ENCODE results near the gene LFNG. TPM values are rescaled to one million over a fixed set of nuclear protein-coding genes. Genes with fewer than 3 reads are reported as not detected.

Gene LFNG
- total RNA-seq, 1 experiment from 2014 or later = 21.3 TPM

DNA sequence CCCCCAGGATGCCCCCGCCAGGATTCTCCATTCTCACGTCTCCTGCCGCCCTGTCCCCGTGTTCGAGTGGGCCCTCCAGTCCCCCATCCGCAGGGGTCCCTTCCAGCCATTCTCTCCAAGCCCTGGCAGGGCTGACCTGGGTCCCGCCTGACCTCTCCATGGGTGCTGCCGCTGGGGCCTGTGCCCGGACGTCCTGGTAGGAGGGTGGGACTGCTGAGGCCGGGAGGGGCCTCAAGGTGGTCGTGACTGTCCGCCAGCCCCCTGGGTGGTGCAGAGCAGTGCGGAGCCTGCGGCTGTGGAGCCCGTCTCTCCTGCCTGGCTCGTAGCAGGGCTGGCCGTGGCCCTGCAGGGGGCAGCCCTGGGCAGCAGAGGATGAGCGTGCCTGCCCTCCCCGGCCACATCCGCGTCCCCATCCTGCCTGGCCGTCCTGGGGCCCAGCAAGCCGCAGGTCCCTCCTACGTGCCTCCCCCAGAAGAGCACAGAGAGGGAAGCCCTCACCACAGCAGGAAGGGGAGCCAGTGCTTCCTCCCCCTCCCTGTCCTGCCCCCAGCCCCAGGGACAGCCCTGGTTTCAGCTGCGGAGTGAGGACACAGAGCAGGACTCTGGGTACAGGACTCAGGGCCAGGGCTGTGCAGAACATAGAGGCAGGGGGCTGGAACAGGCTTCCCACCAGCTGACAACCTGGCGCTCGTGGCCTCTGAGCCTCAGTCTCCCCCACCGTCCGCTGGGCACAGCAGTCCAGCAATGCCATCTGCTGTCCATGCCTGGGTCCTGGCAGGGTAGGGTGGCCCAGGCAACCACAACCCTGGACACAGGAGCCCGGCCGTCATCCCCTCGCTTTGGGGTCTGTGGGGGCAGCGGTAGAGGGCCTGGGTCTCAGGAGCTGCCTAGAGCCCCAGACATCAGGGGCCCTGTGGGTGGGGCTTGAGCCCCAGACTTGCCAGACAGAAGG, 41.9 kb upstream of the LFNG start:
- no peak overlapping the region for H3K27ac ChIP-seq
- no peaks in the 10 kb centered on the region for H4K20me1 ChIP-seq (ENCODE audit: insufficient read depth)
- no peaks in the 10 kb centered on the region for H3K36me3 ChIP-seq (ENCODE audit: low read depth)
- H3K9me2 ChIP-seq (ENCODE audit: insufficient read depth) = no peaks in the 10 kb centered on the region
- H3K9me3 ChIP-seq (ENCODE audit: insufficient read depth, low read depth) = no peaks in the 10 kb centered on the region; the same call in 1 of the 2 replicates
- no peaks in the 10 kb centered on the region for H3K79me2 ChIP-seq (ENCODE audit: low read depth)
- TF ChIP-seq, protein P1, sequence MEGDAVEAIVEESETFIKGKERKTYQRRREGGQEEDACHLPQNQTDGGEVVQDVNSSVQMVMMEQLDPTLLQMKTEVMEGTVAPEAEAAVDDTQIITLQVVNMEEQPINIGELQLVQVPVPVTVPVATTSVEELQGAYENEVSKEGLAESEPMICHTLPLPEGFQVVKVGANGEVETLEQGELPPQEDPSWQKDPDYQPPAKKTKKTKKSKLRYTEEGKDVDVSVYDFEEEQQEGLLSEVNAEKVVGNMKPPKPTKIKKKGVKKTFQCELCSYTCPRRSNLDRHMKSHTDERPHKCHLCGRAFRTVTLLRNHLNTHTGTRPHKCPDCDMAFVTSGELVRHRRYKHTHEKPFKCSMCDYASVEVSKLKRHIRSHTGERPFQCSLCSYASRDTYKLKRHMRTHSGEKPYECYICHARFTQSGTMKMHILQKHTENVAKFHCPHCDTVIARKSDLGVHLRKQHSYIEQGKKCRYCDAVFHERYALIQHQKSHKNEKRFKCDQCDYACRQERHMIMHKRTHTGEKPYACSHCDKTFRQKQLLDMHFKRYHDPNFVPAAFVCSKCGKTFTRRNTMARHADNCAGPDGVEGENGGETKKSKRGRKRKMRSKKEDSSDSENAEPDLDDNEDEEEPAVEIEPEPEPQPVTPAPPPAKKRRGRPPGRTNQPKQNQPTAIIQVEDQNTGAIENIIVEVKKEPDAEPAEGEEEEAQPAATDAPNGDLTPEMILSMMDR (conservative IDR thresholded peaks at IDR 0.05) = peak; percentile 87
- TF ChIP-seq EZH2 (IDR thresholded peaks at IDR 0.05; ENCODE audit: low read depth) = no peak
- H3K4me3 ChIP-seq = no peak overlapping the region
- H3K4me2 ChIP-seq = peak overlapping the region; percentile 52
- POLR2A ChIA-PET (ENCODE audit: unreplicated experiment) = no interaction called here
- intact Hi-C loops (cut with micrococcal nuclease; ENCODE audit: unreplicated experiment) = loop anchor here (1.0 to 5.0 kb wide), 4 partner anchors 45 to 232 kb away; partner anchors contain the start of genes BRAT1 and IQCE
- H3K27me3 ChIP-seq (ENCODE audit: insufficient read depth, low read depth) = peaks cover 3% of the 10 kb centered on the region; the same call in 1 of the 2 replicates
- peak in 1 of 2 experiments; percentile 76 for DNase-seq
- H2AFZ ChIP-seq = no peak overlapping the region
- peaks cover 12% of the 10 kb centered on the region; the same call in 1 of the 2 replicates for H3F3A ChIP-seq (ENCODE audit: insufficient read depth, low read depth)
- BruUV-seq (replicated peaks) = no TSS peak
- CTCF ChIA-PET = interaction anchor here (0.6 kb wide), 1 partner anchor 774 kb away, joined by 9 read pairs; no protein-coding TSS in a partner anchor
- H3K4me1 ChIP-seq (replicated peaks; ENCODE audit: insufficient read depth) = peaks cover 8% of the 10 kb centered on the region; the same call in 1 of the 2 replicates

GRCh38 chr7:2478399-2478785, 41.2 kb upstream of the LFNG start:
- Histone ChIP-seq H3K9me3 (ENCODE audit: insufficient read depth, low read depth) (no peaks in the 10 kb centered on the region; the same call in 1 of the 2 replicates), H2AFZ (no peak overlapping the region), H3K4me1 (replicated peaks; ENCODE audit: insufficient read depth) (peaks cover 8% of the 10 kb centered on the region; the same call in 1 of the 2 replicates), H3K4me3 (no peak overlapping the region), H3K9me2 (ENCODE audit: insufficient read depth) (no peaks in the 10 kb centered on the region), H3K27ac (no peak overlapping the region), H3K27me3 (ENCODE audit: insufficient read depth, low read depth) (peaks cover 3% of the 10 kb centered on the region; the same call in 1 of the 2 replicates), H4K20me1 (ENCODE audit: insufficient read depth) (no peaks in the 10 kb centered on the region), H3K36me3 (ENCODE audit: low read depth) (no peaks in the 10 kb centered on the region), H3K4me2 (no peak overlapping the region), H3F3A (ENCODE audit: insufficient read depth, low read depth) (peaks cover 5% of the 10 kb centered on the region; the same call in 1 of the 2 replicates), H3K79me2 (ENCODE audit: low read depth) (no peaks in the 10 kb centered on the region)
- no TSS peak for BruUV-seq (replicated peaks)
- TF ChIP-seq, protein P1 (conservative IDR thresholded peaks at IDR 0.05) = no peak
- no peak for TF ChIP-seq EZH2 (IDR thresholded peaks at IDR 0.05; ENCODE audit: low read depth)
- intact Hi-C loops (cut with micrococcal nuclease; ENCODE audit: unreplicated experiment) = loop anchor here (5.0 kb wide), 2 partner anchors 44 to 79 kb away; partner anchors contain the start of genes BRAT1 and IQCE
- ChIA-PET POLR2A (ENCODE audit: unreplicated experiment) (no interaction called here), CTCF (interaction anchor here (0.5 kb wide), 1 partner anchor 87 kb away, joined by 3 read pairs; no protein-coding TSS in a partner anchor)
- DNase-seq = peak; percentile 57 to 61

DNA sequence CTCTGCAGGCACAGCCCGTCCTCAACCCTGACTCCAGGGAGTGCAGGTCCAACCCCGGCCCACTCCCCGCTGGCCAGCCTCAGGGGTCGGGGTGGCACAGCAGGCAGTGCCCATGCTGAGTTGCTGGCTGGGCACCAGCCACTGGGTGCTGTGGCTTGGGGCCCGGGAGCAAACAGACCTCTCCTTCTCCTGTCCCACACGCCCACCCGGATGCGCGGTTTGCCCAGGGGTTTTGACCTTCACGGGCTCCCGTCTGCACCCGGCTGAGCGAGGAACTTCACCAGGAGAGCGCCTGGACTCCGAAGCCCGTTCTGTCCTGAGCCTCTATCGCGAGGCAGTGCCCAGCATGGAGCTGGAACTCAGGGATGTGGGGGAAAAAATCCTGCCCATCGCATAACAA, 40.8 kb upstream of the LFNG start:
- Histone ChIP-seq H3F3A (ENCODE audit: insufficient read depth, low read depth) (peaks cover under 1% of the 10 kb centered on the region; the same call in 1 of the 2 replicates), H3K4me3 (no peak overlapping the region), H3K27ac (no peak overlapping the region), H3K79me2 (ENCODE audit: low read depth) (no peaks in the 10 kb centered on the region), H3K27me3 (ENCODE audit: insufficient read depth, low read depth) (peaks cover 3% of the 10 kb centered on the region; the same call in 1 of the 2 replicates), H3K4me1 (replicated peaks; ENCODE audit: insufficient read depth) (peaks cover 8% of the 10 kb centered on the region; the same call in 1 of the 2 replicates), H3K9me2 (ENCODE audit: insufficient read depth) (no peaks in the 10 kb centered on the region), H3K9me3 (ENCODE audit: insufficient read depth, low read depth) (no peaks in the 10 kb centered on the region; the same call in 1 of the 2 replicates), H2AFZ (no peak overlapping the region), H3K36me3 (ENCODE audit: low read depth) (no peaks in the 10 kb centered on the region), H4K20me1 (ENCODE audit: insufficient read depth) (no peaks in the 10 kb centered on the region), H3K4me2 (no peak overlapping the region)
- intact Hi-C loops (cut with micrococcal nuclease; ENCODE audit: unreplicated experiment) = loop anchor here (5.0 kb wide), 2 partner anchors 44 to 79 kb away; partner anchors contain the start of genes BRAT1 and IQCE
- TF ChIP-seq, protein P1 (conservative IDR thresholded peaks at IDR 0.05) = no peak
- no peak for TF ChIP-seq EZH2 (IDR thresholded peaks at IDR 0.05; ENCODE audit: low read depth)
- BruUV-seq (replicated peaks) = no TSS peak
- POLR2A ChIA-PET (ENCODE audit: unreplicated experiment) = no interaction called here
- DNase-seq = peak in 1 of 2 experiments; percentile 25
- CTCF ChIA-PET = interaction anchor here (0.5 kb wide), 1 partner anchor 87 kb away, joined by 3 read pairs; no protein-coding TSS in a partner anchor
